PC-3 (cell line): ENCODE results near the gene ARHGAP22.

Experiments
- EZH2 ChIP-seq: fragments of 300-600 bp; sonication (generic); IDR thresholded peaks from one replicate; pipeline ENCODE4 v1.6.1; 2017; ENCODE audit warnings: antibody characterized with exemption, mild to moderate bottlenecking, low read length; ENCODE audit not compliant: unreplicated experiment
- TF ChIP-seq, protein P1 (sequence below): fragments of 300-600 bp; sonication (generic); conservative IDR thresholded peaks from 2 replicates; pipeline ENCODE4 v1.5.1; 2017; ENCODE audit warnings: antibody characterized with exemption, low read depth, mild to moderate bottlenecking, low read length

DNA sequence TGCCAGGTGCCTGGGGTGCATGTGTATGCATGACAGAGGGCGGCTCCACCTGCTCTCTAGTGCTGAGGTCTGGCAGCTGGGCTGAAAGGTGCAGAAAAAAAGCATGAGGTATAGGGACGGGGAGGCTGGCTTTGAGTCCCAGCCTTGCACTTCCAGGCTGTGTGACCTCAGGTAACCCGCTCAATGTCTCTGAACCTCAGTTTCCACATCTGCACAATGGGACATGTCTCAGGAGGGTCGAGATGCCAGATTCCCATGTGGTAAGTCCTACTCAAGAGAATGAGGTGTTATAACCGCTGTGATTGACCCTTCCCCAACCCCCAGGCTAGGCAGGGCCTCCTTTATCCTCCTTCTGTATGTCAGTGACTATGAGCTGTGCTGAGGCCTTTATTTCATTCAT is 48.8 kb downstream of the ARHGAP22 start:
- TF ChIP-seq EZH2 = no peak
- TF ChIP-seq, protein P1, sequence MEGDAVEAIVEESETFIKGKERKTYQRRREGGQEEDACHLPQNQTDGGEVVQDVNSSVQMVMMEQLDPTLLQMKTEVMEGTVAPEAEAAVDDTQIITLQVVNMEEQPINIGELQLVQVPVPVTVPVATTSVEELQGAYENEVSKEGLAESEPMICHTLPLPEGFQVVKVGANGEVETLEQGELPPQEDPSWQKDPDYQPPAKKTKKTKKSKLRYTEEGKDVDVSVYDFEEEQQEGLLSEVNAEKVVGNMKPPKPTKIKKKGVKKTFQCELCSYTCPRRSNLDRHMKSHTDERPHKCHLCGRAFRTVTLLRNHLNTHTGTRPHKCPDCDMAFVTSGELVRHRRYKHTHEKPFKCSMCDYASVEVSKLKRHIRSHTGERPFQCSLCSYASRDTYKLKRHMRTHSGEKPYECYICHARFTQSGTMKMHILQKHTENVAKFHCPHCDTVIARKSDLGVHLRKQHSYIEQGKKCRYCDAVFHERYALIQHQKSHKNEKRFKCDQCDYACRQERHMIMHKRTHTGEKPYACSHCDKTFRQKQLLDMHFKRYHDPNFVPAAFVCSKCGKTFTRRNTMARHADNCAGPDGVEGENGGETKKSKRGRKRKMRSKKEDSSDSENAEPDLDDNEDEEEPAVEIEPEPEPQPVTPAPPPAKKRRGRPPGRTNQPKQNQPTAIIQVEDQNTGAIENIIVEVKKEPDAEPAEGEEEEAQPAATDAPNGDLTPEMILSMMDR = no peak
